Measurements from ENCODE around the gene THSD7A.

The THSD7A gene

DNA sequence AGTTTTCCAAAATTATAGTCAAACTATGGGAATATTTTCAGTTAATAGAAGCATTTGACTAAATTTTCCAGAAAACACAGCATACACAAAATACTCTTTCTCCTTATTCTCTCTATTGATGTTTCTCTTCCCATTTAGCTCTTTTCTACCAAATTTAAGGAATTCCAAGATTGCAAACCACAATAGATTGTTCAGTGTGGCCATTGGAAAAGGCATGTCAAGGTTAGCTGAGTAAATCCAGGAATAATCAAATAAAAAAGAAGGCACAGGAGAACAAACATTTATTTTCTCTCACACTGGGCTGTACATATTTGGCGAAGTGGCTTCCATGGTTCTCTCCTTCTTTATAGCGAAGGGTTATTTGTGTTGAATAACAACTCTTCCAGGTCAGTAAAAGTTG, 117.3 kb downstream of the THSD7A start:
- TF ChIP-seq SIN3A (IDR thresholded peaks at IDR 0.05; ENCODE audit: borderline replicate concordance, insufficient read depth, low read length) (no peak), POLR2AphosphoS5 (IDR thresholded peaks at IDR 0.05; ENCODE audit: low read depth, low read length) (no peak), FOXP2 (optimal IDR thresholded peaks at IDR 0.05; ENCODE audit: borderline replicate concordance, extremely low read depth, extremely low read length, insufficient read depth) (no peak), TAF1 (IDR thresholded peaks at IDR 0.05; ENCODE audit: borderline replicate concordance, insufficient read depth, low read length) (no peak)
- TF ChIP-seq, protein P1, sequence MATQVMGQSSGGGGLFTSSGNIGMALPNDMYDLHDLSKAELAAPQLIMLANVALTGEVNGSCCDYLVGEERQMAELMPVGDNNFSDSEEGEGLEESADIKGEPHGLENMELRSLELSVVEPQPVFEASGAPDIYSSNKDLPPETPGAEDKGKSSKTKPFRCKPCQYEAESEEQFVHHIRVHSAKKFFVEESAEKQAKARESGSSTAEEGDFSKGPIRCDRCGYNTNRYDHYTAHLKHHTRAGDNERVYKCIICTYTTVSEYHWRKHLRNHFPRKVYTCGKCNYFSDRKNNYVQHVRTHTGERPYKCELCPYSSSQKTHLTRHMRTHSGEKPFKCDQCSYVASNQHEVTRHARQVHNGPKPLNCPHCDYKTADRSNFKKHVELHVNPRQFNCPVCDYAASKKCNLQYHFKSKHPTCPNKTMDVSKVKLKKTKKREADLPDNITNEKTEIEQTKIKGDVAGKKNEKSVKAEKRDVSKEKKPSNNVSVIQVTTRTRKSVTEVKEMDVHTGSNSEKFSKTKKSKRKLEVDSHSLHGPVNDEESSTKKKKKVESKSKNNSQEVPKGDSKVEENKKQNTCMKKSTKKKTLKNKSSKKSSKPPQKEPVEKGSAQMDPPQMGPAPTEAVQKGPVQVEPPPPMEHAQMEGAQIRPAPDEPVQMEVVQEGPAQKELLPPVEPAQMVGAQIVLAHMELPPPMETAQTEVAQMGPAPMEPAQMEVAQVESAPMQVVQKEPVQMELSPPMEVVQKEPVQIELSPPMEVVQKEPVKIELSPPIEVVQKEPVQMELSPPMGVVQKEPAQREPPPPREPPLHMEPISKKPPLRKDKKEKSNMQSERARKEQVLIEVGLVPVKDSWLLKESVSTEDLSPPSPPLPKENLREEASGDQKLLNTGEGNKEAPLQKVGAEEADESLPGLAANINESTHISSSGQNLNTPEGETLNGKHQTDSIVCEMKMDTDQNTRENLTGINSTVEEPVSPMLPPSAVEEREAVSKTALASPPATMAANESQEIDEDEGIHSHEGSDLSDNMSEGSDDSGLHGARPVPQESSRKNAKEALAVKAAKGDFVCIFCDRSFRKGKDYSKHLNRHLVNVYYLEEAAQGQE (IDR thresholded peaks at IDR 0.05; ENCODE audit: insufficient read depth in 1 of 2, low read depth in 2 of 2, low read length in 2 of 2): no peak

DNA sequence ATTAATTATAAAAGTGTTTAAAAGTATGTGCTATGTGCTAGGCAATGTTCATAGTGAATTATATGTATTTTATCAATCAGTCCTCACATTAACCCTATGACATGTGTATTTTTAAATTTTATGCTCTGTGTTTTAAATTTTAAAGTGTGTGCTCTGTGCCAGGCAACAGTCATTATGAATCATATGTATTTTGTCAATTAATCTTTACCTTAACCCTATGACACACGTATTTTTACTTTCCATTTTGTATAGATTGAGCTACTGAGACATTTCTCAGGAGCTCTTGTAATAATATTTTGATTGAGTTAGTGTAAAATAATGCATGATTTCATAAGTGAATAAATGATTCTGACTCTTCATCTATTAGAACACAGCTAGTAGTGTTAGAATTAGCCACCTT, 117.8 kb downstream of the THSD7A start:
- no peak for TF ChIP-seq POLR2AphosphoS5 (IDR thresholded peaks at IDR 0.05; ENCODE audit: low read depth, low read length)
- no peak for TF ChIP-seq SIN3A (IDR thresholded peaks at IDR 0.05; ENCODE audit: borderline replicate concordance, insufficient read depth, low read length)
- TF ChIP-seq, protein P1 (IDR thresholded peaks at IDR 0.05; ENCODE audit: insufficient read depth in 1 of 2, low read depth in 2 of 2, low read length in 2 of 2): no peak
- TF ChIP-seq FOXP2 (optimal IDR thresholded peaks at IDR 0.05; ENCODE audit: borderline replicate concordance, extremely low read depth, extremely low read length, insufficient read depth): no peak
- no peak for TF ChIP-seq TAF1 (IDR thresholded peaks at IDR 0.05; ENCODE audit: borderline replicate concordance, insufficient read depth, low read length)

DNA sequence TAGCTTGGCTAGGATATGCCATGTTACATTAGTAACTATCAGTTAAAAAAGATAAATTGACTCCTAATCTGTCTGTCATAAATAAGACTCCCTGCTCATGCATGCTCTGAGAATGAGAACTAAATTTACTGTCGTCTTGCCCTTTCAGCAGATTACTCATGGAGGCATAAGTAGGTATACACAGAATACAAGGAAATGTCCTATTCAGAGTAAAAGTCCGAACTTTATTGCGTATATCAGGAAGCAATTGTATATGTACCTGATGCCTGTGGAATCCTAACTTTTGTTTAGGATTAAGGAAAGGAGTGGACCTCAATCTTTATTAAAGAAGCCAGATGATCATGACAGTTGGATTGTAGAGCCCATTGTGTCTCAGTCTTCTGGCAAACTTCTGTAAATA, 118.6 kb downstream of the THSD7A start:
- no peak for TF ChIP-seq POLR2AphosphoS5 (IDR thresholded peaks at IDR 0.05; ENCODE audit: low read depth, low read length)
- no peak for TF ChIP-seq FOXP2 (optimal IDR thresholded peaks at IDR 0.05; ENCODE audit: borderline replicate concordance, extremely low read depth, extremely low read length, insufficient read depth)
- TF ChIP-seq, protein P1 (IDR thresholded peaks at IDR 0.05; ENCODE audit: insufficient read depth in 1 of 2, low read depth in 2 of 2, low read length in 2 of 2): no peak
- no peak for TF ChIP-seq TAF1 (IDR thresholded peaks at IDR 0.05; ENCODE audit: borderline replicate concordance, insufficient read depth, low read length)

DNA sequence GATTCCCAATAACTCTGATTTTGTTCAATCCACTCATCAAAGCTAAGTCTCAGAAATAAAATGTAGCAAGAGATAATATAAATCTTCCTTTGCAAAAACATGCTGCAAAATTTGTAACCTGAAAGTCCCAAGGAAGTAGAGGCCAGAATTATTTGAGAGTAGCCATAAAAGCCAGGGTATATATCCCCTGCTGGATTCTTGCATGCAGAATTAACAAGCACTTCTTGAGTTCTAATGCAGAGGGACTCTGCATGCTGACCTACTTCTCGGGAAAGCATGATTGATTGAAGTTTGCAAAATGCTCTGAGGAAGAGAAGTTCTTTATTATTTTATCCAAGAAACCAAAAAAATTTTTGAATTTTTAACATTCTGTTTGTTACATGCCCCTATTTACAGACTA, 121.6 kb downstream of the THSD7A start:
- no peak for TF ChIP-seq SIN3A (IDR thresholded peaks at IDR 0.05; ENCODE audit: borderline replicate concordance, insufficient read depth, low read length)
- TF ChIP-seq, protein P1 (IDR thresholded peaks at IDR 0.05; ENCODE audit: insufficient read depth in 1 of 2, low read depth in 2 of 2, low read length in 2 of 2): no peak
- TF ChIP-seq POLR2AphosphoS5 (IDR thresholded peaks at IDR 0.05; ENCODE audit: low read depth, low read length): no peak

DNA sequence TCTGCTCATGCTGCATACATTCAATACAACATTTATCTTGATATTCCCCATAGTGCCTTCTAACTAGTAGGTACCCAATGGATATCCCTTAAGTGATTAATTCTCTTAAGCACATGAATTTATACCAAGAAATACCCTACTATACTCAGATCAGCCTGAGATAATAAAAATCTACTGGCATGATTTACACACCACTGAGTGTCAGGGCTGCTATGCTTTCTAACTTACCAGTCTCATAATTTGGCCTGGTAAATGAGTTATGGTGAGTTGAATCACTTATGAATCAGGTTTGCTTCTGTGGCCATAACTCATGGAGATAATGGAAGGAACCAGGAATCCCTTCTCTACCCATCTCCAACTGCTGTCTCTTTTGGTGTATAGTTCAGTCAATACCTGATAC, 122.8 kb downstream of the THSD7A start:
- TF ChIP-seq, protein P1 (IDR thresholded peaks at IDR 0.05; ENCODE audit: insufficient read depth in 1 of 2, low read depth in 2 of 2, low read length in 2 of 2): no peak
- TF ChIP-seq POLR2AphosphoS5 (IDR thresholded peaks at IDR 0.05; ENCODE audit: low read depth, low read length) (no peak), SIN3A (IDR thresholded peaks at IDR 0.05; ENCODE audit: borderline replicate concordance, insufficient read depth, low read length) (no peak), TAF1 (IDR thresholded peaks at IDR 0.05; ENCODE audit: borderline replicate concordance, insufficient read depth, low read length) (no peak), FOXP2 (optimal IDR thresholded peaks at IDR 0.05; ENCODE audit: borderline replicate concordance, extremely low read depth, extremely low read length, insufficient read depth) (no peak)
